GM21423 (cell line): ENCODE measurements around the gene NTF3.
"Not testable (repeated sequence)": the region's sequence is repeated elsewhere in the genome, so short reads cannot be mapped to it uniquely, and the experiment has no call there.

ENCODE experiments used
- ATAC-seq: cut with Tn5 transposase; IDR thresholded peaks from one replicate; pipeline ENCODE4 v1.9.1; 2021; ENCODE audit warnings: mild to moderate bottlenecking, moderate library complexity; ENCODE audit not compliant: unreplicated experiment

Gene NTF3

DNA sequence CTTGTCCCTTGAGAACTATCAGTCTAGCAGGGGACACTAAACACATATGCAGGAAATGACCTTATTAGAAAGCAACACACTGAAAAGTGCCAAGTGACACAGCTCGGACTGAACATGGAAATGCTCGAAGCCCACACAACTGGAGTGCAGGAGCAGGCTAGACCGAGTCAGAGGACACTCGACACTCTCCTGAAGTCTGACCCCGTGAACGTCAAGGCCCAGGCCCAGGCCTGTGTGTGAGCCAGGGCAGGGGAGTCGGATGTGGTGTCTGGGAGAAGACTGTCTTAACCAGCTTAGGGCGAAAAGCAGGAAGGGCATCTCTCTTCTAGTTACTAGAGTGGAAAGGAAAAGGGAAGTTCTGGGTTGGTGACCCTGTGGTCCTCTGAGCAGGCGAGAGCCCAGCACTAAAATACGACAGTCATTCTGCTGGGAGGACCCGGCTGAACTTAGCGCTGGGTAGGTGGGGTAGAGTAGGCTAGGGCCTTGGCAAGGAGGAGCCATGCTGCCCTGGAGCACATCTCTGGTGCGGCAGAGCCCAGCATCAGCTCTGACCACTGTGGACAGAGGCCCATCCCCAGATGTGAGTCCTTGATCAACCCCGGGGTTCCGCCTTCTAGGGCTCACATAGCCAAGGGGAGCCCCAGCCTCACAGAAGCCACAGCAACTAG is 93.0 kb downstream of the NTF3 start:
- ATAC-seq, result no peak

DNA sequence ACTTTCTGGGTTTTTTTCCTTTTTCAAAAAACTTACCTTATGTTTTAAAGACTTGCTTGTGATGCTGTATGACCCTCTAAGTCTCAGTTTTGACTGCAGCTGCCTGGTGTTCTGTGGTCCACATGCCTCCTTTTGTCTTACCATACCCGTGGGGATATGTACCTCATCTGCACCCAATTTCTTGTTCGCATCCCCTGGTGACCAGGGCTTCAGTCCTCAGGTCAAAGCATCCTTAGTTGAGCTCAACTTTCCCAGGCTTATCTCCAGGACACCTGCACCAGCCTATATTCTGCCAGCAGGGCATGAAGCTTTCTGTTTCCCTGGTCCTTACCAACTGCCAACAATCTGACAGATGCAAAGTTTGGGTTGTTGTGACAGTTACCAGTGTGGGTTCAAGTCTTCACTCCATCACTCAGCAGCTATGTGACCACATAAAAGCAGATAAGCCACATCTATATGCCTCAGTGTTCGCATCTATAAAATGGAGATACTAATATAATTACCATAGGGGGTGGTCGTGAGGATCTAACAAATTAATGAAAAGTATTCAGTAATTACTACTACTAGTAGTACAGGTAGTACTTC is 94.0 kb downstream of the NTF3 start:
- ATAC-seq, result no peak

DNA sequence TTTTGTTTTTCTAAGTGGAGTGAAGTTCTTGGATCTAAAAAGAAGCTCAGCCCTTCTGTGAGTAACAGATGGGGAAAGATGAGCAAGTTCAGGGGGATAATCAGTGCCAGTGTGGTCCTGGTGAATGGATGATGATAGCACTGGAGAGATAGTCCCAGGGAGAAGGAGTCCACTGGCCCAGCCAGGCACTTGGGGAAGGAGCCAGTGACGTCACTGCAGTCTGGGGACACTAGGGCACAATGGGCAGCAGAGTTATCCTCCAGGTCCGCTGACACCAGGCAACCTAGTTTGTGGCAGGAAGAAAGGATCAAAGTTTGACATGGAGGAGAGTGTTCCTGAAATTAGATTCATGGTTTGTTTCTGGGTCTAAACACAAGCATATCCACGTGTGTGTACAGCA is 101.5 kb downstream of the NTF3 start:
- ATAC-seq, result no peak

DNA sequence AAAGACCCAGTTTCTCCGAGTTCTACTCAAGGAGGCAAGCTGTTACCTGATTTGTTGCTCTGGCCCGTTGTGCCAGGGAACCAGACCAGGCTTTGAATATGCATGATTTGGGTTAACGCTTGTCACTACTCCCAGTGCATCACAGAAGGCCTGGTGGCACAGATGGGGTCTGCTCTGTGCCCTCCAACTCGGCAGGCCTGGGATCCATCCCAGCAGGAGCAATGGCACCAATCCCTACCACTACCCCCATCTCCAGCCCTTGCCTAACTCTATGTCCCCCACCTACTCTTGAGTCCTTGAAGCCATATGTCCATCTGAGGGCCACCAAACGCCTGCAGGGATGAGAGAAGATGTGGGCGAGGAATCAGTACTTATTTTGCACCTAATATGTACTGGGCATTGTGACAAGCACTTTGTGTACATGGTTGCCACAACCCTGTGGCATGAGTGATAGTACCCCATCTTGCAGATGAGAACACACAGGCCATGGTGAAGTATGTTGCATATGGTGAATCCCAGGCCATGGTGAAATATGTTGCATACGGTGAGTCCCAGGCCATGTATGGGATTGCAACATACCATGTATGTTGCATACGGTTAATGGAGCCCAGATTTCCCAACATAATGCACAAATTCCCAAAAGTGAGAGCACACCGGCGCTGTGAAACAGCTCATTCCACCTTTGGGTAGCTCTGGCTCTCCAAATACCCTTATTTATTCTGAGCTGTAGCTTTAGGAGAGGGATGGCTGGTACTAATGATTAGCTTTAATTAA is 102.7 kb downstream of the NTF3 start:
- no peak for ATAC-seq

DNA sequence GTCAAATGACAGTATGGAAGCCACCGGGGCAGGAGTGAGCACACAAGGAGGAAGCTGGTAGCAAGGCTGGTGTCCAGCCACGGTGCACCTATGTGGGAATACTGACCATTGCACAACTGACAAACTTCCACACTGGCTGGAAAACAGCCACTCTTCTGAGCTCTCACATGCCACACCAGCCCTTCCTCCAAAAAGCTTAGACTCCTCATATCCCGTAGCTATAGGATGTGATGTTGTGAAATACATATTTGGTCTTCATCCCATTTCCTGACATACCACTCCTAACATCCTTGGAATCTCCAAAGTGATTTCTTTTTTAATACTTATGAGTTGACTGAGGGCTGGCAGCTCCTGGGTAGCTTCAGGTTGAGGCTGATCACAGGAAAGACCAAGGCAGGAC is 103.6 kb downstream of the NTF3 start:
- ATAC-seq, result no peak

DNA sequence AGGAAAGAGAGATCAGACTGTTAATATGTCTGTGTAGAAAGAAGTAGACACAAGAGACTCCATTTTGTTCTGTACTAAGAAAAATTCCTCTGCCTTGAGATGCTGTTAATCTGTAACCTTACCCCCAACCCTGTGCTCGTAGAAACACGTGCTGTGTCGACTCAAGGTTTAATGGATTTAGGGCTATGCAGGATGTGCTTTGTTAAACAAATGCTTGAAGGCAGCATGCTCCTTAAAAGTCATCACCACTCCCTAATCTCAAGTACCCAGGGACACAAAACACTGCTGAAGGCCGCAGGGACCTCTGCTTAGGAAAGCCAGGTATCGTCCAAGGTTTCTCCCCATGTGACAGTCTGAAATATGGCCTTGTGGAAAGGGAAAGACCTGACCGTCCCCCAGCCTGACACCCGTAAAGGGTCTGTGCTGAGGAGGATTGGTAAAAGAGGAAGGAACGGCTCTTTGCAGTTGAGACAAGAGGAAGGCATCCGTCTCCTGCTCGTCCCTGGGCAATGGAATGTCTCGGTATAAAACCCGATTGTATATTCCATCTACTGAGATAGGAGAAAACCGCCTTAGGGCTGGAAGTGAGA is 105.2 kb downstream of the NTF3 start:
- not testable (repeated sequence) for ATAC-seq

DNA sequence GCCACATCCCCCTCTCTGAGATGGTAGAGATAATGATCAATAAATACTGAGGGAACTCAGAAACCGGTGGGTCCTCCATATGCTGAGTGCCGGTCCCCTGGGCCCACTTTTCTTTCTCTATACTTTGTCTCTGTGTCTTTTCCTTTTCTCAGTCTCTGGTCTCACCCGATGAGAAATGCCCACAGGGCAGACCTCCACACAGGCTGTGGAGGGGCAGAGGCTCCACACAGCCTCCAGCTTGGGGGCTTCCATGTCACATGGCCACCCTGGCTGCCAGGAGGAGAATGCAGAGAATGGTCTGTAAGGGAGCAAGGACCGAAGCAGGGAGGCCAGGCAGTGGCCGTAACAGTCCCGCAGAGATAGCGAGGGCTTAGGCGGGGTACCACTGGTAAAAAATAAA is 105.9 kb downstream of the NTF3 start:
- ATAC-seq, result no peak
